GM21423 (cell line): ENCODE measurements around the gene H3-3A.
"Not testable (repeated sequence)": the region's sequence is repeated elsewhere in the genome, so short reads cannot be mapped to it uniquely, and the experiment has no call there.

Source experiments
- ATAC-seq: cut with Tn5 transposase; IDR thresholded peaks from one replicate; pipeline ENCODE4 v1.9.1; 2021; ENCODE audit warnings: mild to moderate bottlenecking, moderate library complexity; ENCODE audit not compliant: unreplicated experiment

The H3-3A gene

DNA sequence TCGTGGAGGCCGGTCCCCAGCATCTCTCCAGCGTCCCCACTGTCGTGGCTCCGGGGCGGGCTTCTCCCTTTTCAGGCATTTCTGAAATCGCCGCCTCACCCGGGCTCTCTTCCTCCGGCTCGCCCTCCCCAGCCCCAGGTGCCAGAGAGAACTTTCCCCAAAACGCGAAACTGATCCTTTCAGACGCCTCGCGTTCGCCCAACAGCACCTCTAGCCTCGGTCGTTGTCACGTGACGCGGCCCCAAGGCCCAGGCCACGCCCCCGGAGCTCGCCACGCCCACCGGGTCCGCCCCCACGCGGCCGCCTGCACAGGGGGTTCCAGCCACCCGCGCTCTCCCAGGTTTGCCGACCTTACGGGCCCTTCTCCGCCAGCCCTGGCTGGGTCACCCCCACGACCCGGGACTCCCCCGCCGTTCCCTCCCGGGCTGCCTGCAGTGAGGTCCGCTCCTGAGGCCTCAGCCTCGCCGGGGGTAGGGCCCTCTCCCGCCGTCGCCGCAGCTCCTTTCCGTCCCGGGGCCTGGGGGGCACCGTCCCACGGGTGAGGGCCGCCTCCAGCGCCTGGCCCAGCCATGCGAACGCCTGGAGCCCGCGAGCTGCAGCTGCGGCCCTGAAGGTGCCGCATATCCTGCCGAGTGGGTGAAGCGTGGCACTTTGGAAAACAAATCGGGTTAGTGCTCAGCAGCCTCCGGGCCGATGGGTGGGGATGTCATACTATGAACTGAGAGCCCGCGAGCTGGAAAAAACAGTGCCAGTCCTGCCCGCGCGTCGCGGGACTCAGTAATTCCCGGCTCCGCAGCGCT, 21.0 kb downstream of the H3-3A start:
- ATAC-seq, result peak; percentile 92

DNA sequence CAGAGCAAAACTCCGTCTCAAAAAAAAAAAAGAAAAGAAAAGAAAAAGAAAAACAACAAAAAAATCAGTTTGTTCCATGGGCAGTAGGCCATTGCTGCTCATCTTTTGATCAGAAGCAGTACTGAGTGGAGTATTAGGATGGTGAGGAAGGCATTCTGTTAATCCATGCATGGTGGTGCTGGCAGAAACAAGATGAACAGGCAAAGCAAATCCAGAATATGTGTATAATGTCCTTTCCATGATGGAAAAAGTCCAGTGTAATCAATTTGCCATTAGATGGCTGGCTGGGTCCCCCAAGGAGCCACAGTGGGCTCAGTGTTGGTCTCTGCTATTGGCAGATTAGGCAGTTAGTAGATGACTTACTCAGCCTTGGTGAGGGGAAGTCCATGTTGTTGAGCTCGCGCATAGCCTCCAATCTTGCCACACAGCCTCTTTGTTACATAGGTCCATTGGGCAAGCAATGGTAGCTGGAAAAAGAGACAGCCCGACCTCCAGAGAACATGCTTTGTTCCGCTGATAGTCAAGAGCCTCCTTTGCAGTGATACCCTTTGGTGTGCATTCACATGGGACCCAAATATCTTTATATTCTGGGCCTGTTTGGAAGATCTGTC, 23.3 kb downstream of the H3-3A start:
- ATAC-seq, result no peak

DNA sequence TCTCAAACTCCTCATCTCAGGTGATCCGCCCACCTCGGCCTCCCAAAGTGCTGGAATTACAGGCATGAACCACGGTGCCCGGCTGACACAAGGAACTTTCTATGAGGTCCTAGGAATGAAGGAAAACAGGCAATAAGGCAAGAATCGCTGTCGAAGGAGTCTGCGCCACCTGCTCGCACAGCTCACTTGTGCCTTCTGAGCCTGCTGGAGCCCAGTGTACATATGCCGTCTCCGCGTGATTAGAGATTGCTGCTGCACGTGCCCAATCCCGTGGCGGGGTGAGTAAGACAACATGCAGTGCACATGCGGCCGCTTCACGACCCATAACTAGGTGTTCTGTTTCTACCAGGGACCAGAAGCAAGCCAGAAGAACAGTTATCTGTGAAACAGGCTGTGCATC, 24.3 kb downstream of the H3-3A start:
- no peak for ATAC-seq

DNA sequence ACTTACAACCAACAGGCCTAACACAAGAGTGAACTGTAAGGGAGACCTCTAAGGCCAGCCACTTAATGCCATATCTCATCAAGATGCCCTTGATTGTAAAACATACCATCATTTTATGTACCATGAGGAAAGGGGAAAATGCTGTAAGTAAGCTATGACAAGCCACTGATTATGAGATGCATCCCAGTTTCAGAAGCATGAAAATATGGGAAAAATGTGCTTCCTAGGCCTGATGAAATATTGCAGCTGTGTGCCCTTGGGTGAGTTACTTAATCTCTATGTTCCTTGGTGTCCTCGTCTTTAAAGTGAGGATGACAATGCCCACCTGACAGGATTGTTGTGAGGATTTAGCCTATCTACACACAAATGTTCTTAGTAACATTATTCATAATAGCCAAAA, 28.9 kb downstream of the H3-3A start:
- no peak for ATAC-seq

DNA sequence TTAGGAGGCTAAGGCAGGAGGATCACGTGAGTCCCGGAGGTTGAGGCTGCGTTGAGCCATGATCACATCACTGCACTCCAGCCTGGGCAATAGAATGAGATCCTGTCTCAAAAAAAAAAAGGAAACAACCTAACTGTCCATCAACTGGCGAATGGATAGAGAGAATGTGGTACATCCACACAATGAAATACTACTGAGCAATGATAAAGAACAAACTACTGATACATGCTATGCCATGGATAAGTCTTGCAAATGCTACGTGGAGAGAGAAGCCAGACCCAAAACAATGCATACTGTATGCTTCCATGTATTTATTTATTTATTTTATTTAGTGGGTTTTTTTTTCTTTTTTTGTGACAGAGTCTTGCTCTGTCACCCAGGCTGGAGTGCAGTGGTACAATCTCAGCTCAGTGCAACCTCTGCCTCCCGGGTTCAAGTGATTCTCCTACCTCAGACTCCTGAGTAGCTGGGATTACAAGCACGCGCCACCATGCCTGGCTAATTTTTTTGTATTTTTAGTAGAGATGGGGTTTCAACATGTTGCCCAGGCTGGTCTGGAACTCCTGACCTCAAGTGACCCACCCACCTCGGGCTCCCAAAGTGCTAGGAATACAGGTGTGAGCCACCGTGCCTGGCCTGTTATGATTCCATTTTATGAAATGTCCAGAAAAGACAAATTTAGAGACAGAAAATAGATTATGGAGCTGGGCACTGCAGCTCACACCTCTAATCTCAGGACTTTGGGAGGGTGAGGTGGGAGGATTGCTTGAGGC, 29.7 kb downstream of the H3-3A start:
- not testable (repeated sequence) for ATAC-seq

DNA sequence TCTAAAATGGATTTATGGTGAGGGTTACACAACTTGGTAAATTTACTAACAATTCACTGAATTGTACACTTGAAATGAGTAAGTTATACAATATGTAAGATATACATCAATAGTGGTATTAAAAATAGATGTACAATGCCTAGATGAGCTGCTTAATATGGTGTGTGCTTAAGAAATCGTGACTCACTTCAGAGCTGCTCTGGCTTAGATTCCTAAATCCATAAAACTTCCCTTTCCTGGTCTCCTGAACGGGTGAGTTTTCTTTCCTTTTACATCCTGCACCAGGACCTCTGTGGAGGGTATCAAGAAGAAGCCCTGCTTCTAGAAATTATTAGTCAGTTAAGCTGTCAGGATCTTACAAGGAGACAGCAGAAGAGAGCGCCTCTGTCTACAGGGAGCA, 30.4 kb downstream of the H3-3A start:
- ATAC-seq, result no peak

DNA sequence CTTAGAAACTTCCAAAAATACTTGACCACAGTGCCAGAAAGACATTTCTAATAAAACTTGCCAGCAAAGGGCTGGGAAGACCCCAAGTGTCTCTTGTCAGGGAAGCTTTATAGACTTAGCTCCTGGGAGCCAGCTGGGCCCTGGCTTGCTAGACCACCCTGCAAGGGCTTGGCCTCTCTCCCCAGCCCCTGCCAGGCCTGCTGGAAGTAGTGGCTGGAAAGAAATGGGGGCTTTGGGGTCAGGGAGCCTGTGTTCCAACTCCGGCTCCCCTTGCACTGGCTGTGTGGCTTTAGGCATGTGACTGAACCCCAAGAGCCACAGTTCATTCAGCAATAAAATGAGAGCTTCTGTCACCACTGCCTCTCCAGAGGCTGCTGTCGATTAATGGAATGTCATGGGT, 31.1 kb downstream of the H3-3A start:
- no peak for ATAC-seq

DNA sequence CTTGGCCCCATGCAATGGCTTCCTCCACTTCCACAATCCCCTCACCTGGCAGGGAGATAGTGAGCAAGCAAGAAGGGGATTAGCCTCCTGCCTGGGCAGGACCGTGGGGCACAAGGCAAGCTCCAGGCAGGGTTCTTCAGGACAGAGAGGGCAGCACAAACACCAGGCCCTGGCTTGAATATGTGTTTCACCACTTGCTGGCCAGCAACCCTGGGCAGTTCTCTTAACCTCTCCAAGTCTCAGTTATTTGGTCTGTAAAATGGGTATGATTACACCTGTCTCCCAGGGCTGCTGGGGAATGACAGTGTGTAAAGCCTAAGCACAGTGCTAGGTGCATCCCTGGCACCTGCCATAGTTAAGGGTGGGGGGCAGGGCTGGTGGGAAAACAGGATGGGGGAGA, 31.9 kb downstream of the H3-3A start:
- no peak for ATAC-seq

DNA sequence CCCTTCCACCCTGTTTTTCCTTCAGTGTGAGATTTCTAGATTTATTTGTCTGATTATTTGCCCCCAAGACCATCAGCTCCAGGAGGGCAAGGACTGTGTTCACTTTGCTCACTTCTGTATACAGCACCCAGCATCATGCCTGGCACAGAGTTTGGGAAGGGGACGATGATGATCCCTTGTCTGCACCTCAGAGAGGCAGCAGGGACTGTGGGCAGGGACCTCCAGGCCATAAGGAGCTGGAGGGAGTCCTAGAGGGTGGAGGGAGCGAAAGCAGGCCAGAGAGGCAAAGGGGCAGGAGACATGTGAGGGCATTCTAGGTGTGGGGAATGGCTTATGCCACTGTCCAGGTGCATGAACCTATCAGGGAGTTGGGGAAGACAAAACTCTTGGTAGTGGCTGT, 32.8 kb downstream of the H3-3A start:
- no peak for ATAC-seq

DNA sequence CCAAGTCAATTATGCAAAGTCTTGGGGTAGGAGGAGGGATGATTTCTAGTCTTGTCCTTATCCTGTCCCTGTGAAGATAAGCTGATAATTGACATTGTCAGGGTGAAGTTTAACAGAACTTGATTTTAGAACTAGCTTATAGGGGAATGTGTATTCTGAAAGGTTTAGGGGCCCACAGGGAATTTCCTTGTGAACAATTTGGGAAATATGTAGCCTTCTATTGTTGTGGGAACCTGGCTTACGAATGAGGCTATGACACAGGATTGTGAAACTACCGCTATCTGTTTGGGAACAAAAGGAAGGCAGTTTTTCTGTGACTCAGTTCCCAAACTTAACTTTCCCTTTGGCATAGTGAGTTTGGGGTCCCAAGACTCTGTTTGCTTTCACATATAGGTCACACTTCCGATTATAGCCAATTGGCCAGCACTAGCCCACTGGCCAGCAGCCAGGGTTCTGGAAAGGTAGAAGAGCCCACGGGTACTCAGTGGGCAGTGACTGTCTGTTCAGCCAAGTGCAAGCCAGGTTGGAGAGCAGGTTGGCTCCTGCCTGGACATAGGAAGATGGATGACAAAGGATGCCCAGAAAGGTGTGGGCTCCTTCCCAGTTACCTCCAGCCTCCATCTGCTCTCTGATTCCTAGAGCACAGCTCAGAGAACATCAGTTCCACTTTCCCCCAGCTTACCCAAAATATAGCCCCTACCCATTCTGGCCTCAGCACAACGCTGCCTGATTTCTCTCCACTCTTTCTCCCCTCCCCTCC, 35.5 kb downstream of the H3-3A start:
- no peak for ATAC-seq

DNA sequence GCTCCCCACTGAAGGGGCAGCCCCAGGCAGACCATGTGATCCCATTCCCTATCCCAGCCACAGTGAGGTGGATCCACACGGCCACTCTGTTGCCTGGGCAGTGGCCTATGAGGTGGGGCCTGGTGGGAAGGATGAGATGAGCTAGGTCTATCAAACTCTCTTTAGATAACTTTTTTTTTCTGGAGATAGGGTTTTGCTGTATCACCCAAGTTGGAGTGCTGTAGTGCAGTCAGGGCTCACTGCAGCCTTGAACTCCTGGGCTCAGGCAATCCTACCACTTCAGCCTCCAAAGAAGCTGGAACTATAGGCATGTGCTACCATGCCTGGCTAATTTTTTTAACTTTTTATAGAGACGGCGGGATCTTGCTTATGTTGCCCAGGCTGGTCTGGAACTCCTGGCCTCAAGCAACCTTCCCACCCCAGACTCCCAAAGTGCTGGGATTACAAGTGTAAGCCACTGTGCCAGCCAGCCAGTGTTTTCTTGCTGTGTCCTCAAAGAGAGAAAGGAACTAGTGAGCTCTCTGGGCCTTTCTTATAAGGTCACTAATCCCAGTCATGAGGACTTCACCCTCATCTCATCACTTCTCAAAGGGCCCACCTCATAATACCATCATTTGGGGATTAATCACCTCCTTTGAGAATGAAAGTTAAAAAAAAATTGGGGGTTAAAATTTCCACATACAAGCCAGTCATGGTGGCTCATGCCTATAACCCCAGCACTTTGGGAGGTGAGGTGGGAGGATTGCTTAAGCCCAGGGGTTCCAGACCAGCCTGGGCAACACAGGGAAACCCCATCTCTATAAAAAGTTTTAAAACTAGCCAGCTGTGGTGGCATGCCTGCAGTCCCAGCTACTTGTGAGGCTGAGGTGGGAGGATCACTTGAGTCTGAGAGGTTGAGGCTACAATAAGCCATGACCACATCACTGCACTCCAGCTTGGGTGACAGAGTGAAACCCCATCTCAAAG, 36.6 kb downstream of the H3-3A start:
- ATAC-seq, result no peak

DNA sequence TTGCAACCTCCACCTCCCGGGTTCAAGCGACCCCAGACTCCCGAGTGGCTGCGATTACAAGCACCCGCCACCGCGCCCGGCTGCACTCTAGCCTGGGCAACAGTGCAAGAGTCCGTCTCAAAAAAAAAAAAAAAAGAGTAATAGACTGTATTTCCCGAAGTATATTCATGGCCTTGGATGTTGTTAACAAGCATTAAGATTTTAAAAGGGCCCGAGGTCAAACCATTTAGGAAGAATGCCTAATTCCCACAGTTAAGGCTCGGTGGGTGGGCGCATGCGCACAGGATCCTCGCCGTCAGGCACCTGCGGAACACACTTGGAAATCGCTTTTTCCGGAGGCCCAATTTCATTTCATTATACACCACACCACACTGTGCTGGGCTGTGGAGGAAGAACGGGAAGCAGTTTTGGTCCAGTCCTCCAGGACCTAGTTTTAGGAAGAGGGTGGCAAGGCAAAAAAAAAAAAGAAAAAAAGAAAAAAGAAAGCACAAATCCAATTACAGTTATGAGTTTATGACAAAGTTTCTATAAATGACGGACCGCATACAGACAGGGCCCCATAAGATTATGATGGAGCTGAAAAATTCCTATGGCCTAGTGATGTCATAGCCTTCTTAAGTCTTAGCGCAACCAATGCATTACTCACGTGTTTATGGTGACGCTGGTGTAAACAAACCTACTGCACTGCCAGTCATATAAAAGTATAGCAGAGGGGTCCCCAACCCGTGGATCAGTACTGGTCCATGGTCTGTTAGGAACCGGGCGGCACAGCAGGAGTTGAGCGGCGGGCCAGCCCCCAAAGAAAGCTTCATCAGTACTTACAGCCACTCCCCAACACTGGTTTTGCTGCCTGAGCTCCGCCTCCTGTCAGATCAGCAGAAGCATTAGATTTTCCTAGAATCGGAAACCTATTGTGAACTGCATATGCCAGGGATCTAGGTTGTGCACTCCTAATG, 38.2 kb downstream of the H3-3A start:
- no peak for ATAC-seq

DNA sequence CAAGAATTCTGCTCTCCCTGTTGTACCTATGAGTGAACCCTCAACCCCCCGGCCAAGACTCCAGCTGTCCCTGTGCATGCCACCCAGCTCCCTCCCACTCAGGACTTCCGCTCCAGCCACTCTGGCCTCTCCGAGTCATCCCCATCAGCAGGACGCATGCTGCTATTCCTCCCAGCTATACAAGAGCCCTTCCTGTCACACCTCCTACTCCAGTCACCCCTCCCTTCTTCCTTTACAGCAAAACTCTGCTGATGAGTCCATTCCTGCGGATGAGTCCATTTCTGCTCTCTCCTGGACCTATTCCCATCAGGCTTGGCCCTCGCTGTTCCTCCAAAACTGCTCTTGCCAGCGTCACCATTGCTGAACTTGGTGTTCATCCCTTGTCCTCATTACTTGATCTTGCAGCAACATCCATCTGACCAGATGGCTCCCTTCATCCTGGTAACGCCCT, 42.2 kb downstream of the H3-3A start:
- ATAC-seq, result no peak

DNA sequence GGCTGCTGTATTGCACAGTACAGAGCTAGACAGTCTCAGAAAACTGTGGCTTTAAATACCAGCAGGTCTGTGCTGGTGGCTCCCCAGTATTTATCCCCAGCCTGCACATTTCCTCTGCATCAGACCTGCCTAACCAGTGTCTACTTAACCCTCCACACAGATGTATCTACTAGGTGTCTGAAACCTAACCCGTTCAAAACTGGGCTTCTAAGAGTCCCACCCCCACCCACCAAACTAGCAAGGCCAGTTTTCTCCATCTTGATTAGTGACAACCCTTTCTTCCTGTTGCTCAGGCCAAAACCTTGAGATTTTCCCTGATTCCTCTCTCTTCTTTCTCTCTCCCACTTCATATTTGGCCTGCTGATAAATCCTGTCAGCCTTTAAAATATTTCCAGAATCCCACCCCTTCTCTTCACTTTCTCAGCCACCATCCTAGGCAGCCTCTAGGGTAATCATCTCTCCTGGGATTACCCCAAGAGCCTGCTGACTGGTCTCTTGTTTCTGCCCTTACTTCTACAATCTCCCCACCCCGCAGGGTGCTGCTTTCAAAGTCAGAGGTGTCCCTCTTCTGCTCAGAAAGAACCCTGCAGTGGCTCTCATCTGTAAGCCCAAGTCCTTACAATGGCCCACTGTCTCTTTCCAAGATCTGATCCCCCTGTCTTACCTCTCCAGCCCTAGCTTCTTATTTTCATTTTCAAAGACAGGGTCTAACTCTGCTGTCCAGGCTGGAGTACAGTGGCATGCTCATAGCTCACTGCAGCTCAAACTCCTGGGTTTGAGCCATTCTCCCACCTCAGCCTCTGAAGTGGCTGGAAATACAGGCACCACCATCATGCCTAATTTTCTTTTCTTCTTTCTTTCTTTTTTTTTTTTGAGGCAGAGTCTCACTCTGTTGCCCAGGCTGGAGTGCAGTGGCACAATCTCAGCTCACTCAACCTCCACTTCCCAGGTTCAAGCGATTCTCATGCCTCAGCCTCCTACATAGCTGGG, 45.2 kb downstream of the H3-3A start:
- ATAC-seq, result no peak

DNA sequence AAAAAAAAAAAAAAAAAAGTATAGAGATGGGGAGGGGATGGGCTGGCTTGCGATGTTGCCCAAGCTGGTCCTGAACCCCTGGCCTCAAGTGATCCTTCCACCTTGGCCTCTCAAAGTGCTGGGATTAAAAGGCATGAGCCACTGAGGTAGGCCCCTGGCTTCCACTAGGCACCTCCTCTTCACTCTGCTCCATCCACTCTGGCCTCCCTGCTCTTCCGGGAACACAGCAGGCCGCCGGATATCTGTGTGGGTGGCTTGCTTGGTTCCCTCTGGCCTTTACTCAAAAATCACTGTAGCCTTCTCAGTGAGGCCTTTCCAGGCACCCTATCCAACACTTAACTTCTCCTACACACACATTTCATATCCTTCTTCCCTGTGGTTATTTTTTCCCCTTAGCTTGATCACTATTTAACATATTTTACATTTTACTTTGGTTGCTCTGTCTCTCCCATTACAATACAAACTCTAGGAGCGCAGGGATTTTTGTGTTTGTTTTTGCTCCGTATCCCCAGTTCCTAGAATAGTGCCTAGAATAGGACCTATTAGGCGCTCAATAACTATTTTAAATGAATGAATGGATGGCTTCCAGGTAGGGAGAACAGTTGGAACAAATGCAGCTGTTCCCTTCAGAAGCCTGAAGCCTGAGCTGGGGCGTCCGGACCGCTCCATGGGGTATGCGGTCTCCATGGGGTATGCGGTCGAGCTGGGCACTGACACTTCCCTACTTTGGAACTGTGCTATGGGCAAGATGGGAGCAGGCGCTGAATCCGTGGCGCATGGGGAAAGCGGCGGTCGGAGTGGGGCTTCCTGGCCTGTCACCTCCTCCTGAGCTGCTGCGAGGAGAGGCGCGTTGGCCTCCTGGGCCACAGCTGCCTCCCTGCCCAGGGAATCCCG, 46.7 kb downstream of the H3-3A start:
- ATAC-seq, result peak; percentile 2

DNA sequence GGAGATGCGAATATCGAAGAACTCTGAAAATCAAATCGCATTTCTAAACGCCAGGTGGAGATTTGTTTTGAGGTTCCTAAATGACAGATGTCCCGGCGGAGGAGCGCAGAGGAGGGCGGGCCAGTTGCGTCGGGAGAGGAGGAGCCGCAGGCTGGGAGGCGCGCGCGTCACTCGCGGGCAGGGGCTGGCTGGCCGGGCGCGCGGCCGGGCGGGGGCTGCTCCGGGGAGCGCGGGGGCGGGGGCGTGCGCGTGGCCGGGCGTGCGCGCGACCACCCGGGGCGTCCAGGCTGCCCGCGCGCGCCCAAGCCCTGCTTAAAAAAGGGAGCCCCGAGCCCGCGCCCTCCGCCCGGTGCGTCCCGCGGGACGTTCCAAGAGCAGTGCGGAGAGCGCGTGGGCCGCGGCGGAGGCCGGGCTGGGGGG, 47.3 kb downstream of the H3-3A start:
- peak; percentile 75 for ATAC-seq
